Esophagus mucosa (tissue), 1 donor: ENCODE measurements around the gene GPR176. TPM values are rescaled to one million over a fixed set of nuclear protein-coding genes. Genes with fewer than 3 reads are reported as not detected.

Experiments
- ATAC-seq: fragments of 200-7000 bp; cut with Tn5 transposase; one replicate; pipeline ENCODE4 v1.9.1; 2020
- total RNA-seq: library from RNA; stranded (reverse); gene quantifications from one replicate; pipeline ENCODE4 v1.2.4, GENCODE V29; 2023
- donor health status: DM: yes; HTN: yes; CAD: no.

Gene GPR176
- total RNA-seq, 1 donor from 2014 or later, result 0.40 TPM

DNA sequence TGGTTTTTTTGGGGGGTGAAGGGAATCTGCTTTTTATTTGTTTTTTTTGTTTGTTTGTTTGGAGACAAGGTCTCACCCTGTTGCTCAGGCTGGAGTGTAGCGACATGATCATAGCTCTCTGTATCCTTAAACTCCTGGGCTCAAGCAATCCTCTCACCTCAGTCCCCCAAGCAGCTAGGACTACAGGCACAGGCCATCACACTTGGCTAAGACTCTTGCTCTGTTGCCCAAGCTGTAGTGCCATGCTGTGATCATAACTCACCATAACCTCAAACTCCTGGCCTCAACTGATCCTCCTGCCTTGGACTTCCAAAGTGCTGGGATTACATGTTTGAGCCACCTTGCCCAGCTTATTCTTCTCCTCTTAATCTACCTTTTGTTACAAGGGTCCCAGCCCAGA lies 31.8 kb downstream of the GPR176 start:
- ATAC-seq, result no peak

DNA sequence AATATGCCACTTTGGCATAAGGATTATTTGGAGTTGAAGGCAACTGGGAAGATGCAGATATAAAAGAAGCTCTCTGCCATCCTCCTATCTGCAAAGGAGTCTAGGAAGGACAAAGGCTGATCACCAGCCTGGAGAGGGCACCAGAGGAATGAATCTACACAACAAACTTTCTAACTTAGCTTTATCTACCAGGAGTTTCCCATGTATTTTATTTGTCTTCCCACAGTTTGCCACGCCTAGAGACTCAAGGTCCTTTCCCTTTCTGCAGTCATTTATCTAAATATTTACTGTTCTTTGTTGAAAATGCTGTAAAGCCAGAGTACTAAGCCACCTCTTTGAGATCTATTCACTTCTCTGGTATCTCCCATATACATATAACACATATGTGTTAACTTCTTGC lies 32.2 kb downstream of the GPR176 start:
- peak; percentile 55 for ATAC-seq

DNA sequence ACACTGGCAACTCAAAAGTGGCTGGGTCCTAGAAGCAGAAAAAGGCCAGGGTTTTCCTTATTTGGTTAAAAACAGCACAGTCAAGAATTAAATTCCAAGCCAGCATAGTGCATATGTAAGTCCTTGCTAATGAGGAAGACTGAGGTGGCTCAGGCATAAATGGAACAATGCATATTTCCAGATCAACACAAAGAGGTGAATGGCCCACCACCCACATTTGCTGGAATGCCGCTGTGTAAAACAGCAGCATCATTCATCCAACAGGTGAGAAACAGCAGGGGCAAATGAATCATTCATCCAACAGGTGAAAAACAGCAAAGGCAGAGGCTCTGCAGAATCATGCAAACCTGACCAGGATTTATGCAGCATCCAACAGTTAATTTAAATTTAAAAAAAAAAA lies 32.9 kb downstream of the GPR176 start:
- ATAC-seq, result no peak

DNA sequence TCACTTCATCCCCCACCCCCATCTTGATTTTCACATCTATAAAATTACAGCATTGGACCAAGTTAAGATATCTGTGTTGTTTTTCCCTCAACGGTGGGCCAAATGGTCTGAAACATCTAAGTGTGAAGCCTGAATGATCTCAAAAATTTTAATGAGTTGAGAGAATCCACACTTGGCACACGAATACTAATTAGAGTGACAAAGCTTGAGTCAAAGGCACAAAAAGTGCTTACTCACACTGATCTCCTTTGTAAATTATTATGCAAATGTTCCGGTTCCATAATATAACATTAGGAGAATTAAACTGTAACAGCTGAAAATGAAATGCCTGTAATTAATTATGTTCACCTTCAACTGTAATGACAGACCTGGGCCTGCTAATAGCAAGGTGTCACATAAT lies 33.6 kb downstream of the GPR176 start:
- no peak for ATAC-seq

DNA sequence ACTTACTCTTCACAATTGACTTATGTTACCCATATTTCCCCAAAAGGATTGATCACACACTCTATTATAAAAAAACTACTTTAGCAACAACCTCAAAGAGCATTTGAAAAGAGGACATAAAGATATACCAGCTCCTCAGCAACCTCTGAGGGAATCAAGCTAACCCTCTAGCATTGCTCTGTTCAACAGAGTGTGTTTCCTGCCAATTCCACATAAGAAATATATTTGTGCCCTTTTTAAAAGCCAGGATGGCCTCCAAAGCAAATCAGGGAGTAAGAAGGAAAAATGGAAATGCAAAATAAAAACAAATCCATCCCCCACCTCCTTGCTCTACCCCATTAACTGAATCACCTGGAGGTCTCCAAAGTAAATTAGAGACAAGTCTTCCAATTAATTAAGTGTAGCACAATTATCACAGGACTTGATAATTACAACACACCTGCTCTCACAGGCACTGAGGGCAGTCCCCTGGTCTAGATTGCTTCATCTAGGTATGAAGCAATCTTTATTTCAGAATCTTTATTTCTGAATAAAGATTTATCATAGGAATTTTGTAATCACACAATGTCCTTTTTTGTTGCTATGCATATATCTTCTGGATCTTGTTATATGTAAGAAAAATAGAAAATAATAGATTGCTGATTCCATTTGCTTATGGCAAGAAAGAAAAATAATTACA lies 34.8 kb downstream of the GPR176 start:
- no peak for ATAC-seq

DNA sequence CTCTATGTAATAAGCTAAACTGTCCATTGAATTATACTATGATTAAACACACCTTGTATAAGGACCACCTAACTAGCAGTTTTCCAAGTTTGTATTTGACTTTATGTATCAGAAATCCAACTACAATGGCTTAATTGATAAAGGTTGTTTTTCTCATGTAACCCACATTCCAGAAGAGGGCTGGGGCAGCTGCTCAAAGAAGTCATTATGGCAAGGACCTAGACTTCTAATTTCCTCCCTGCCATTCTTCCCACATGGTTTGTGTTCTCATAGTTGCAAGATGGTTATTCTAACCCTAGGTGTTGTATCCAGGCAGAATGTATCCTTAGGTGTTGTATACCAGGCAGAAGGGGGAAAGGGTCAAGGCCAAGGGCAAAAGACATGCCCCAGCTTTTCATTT lies 35.7 kb downstream of the GPR176 start:
- ATAC-seq, result no peak

DNA sequence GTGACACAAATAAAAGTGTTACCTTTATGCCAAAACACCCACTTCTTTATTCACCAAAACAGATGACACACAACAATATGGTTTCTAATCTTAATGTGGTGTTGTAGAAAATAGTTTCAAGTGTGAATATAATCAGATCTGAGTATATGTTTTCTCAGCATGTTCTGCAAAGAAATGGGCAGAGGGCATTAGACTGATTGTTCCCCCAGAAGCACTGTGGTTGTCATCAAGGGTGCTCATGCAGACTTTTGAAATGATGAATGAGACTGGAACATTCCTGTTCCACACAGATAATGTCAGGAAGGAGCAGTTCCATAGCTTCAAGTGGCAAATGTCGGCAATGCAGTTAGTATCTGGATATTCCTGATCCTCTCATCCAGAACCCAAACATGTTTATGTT lies 37.5 kb downstream of the GPR176 start:
- no peak for ATAC-seq

DNA sequence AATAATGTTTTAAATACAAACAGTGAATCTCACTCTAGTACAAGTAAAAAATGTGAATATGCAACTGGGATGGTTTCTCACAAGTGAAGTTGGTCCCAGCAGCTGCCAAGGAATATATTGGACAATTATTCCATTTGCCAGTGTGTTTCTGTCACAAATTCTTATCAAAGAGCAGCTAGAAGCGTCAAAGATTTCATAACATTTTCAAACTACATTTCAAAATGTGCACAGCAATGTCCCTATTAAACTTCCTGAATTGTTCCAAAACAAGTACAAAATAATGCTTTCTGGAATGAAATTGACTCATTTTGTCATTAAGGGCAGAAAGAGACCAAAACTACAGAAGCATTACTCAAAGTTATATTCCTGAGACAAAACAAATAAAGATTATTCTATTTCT lies 38.3 kb downstream of the GPR176 start:
- no peak for ATAC-seq

DNA sequence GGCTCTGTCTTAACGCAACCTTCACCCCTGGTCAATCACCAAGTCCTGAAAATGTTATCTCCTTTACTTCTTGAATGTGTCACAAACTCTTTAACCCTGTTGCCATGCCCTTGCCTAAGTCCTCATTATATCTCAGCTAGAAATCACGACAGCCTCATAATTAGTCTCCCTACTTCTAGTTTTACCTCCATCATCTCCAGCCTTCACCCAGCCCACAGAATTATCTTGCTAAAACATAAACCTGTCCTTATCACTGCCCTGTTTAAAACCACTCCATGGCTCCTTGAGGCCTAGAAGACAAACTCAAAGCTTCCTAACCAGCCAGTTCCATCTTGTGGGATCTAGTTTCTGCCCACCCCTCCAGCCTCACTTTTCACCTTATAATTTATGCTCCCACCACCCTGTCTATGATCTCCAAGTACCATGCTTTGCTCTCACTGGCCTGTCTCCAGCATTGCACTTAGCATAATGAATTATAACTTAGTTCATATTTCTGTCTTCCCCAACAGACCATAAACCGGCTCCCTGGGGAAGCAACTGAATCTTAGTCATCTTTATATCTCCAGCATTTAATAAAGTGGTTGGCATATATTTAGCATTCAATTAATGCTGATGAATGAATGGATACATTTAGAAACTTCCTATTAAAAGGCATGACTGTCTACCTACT lies 39.2 kb downstream of the GPR176 start:
- ATAC-seq, result no peak

DNA sequence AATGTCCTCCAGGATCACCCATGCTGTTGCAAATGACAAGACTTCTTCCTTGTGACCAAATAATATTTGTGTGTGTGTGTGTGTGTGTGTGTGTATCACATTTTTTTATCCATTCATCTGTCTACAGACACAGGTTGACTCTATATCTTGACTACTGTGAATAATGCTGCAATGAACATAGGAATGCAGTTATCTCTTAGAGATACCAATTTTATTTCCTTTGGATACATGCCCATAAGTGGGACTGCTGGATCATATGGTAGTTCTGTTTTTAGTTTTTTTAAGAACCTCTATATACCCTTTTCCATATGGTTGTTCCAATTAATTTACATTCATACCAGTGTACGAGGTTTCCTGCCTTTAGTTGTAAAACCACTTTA lies 41.7 kb downstream of the GPR176 start:
- no peak for ATAC-seq

DNA sequence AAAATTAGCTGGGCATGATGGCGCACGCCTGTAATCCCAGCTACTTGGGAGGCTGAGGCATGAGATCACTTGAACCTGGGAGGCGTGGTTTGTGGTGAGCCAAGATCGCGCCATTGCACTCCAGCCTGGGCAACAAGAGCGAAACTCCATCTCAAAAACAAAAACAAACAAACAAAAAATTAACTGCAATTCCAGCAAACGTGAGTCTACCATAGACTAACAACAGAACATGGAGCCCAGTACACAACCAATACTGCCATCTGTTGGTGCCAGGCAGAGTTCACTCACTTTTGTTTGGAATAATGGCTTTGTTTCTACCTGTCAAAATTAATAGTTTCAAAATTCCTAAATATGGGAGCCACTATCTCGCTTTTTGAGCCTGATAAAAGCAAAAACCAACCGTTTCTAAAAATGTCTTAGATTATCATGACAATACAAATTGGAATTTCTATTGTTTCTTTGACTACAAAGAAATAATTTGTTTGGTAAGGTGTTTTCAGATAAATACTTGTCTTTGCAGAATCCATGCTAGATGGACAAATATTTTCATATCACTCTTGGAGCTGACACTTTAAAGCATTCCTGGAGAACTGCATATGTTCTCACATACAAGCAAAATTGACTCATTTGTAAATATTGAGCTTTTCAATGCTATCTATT lies 45.0 kb downstream of the GPR176 start:
- peak; percentile 55 for ATAC-seq

DNA sequence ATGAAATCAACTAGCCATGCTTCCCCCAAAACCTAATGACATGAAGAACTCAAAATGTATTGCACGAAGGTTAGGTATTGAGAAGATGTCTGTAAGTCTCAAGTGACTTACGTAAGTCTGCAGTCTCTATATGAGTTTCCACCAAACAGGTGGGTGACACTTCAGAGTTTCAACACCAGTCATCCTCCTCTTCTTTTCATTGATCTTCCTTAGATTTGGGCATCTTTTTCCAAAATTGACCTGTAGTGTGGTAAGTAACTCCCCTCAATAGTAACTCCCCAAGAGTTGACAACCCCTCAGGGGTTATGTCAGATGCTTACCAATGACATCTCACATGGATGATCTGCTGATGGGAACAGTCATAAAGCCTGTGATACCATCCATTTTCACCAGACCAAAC lies 46.1 kb downstream of the GPR176 start:
- no peak for ATAC-seq

DNA sequence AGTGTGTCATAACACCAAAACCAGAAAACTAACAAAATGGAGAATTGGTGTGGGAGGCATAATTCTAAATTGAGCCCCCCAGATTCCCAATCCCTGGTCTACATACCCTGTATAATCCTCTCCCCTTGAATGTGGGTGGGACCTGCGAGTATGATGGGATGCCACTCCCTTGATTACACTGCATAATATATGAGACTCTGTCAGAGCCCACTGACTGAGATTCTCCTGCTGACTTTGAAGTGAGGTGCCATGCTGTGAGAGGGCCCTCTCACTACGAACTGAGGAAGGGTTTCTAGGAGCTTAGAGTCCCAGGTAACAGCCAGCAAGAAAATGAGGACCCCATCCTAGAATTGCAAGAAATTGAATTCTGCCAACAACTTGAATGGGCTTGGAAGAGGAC lies 49.5 kb downstream of the GPR176 start:
- ATAC-seq, result no peak

DNA sequence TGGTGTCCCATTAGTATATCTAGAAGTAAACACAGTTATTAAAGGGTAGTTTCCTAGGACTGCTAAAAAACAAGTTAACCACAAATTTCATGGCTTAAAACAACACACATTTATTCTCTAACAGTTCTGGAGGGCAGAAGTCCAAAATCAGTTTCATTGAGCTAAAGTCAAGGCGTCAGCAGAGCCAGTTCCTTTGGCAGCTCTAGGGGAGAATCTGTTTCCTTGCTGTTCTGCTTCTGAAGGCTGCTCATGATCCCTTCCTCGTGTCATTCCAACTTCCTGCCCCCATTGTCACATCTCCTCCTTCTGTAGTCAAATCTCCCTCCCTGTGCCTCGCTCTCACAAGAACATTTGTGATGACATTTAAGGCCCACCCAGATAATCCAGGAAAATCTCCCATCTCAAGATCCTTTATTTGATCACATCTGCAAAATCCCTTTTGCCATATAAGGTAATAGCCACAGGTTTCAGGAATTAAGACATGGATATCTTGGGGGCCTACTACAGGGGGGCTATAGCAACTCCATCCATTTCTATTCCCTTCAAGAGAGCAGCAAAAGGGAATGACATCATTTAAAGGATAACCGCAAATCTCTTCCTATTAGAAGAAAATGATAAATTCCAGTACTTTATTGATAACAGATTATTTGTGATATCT lies 50.1 kb downstream of the GPR176 start:
- no peak for ATAC-seq

DNA sequence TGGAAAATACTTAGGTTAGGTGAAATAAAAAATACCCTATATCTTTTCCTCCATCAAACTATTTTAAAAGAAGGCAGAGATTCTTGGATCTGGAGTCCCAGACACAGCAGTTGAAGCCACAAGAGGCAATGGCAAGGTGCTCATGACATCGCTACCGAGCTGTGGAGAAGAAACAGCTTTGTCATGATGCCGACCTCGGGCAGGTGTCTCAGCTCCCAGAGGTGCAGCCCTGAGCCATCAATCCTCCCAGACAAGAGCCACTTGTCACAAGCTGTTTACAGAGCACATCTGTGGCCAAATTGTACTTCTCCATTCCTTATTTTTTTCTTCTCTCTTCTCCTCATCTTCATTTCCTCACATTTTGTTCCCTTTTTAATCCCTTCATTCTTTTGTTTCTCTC lies 50.8 kb downstream of the GPR176 start:
- no peak for ATAC-seq

DNA sequence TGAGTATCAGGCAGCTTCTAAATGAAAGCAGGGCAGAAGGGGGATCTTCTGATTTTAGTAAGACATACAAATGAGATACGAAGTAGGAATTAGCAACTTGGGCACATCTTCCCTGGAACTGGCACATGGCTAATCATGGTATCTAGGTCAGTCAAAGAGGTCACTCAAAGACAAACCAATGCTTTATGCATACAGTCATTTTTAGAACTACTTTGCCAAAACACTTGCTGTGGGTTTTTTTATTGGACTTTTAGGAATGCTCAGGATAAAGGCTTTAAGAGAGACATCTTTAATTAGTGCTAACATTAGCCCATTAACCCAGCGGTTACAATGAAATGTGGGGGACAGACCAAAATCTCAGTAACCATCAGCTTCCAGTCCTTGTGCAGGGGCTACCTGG lies 51.7 kb downstream of the GPR176 start:
- no peak for ATAC-seq

DNA sequence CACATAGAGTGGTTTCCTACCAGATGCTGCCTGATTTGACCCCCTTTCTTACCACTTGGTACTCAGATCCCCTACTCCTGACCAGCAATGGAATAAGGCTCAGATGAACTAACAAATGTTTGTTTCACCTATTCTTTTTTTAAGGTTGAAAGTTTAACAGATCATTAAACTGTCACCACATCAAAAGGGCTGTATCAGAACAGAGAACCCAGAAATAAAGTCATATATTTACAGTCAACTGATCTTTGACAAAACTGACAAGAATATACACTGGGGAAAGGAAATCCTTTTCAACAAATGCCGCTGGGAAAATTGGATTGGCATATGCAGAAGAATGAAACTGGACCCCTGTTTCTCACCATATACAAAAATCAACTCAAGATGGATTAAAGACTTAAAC lies 56.0 kb downstream of the GPR176 start:
- no peak for ATAC-seq

DNA sequence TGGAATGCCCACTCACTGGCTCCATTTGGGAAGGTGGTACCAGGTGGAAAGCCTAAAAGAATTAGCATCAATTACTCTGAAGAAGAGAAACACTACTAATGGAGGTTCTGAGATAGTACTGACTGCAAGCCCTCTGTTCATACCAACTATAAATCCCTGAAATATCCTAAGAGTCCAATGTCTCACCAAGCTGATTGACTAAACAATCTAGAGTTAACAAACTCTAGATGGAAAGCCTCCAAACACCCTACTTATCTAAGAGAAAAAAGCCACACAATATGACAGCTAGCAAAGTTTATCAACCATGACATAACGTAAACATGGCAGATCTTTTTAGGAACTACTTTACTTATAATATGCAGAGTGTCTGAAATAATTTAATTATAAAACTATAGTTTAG lies 59.2 kb downstream of the GPR176 start:
- ATAC-seq, result no peak

DNA sequence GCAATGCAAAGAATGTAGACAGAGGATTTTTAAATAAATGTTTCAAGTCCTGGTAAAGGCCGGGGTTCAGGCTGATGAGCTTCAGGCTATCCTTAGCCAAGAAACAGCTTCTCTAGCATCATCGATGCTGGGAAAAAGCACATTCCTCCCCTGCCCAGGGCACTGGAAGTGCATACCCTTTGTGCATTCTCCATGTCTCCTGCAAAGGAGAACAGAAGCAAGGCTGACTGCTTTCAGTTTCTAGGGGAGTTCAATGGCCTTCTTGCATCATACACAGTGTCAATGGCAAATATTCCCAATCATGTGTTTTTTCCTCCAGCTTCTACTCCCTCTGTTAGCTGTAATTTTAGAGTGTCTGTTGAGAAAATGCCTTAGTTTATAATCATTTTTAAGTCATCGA lies 59.9 kb downstream of the GPR176 start:
- no peak for ATAC-seq

DNA sequence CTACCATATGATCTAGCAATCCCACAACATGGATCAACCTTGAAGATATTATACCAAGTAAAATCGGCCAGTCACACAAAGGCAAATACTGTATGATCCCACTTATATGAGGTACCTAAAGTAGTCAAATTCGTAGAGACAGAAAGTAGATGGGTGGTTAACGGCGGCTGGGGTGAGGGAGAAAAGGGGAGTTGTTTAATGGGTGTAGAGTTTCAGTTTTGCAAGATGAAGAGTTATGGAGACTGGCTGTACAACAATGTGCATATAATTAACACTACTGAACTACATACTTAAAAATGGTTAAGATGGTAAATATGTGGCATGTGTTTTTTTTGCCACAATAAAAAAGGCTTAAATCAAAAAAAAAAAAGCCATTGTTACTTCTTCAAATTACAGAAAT lies 60.4 kb downstream of the GPR176 start:
- no peak for ATAC-seq

DNA sequence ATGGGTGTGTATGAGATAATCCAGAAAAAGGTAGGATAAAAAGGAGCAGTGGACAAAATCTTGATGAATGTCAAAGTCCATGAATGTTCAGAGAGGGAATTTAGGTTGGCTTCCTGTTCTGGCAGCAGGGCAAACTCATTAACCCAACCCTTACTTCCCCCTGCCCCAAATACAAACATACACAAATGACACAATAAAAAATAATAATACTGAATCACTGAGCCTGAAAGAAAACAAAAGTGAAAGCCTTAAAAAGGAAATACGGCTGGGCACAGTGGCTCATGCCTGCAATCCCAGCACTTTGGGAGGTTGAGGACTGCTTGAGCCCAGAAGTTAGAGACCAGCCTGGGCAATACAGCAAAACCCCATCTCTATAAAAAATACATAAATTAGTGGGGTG lies 62.9 kb downstream of the GPR176 start:
- ATAC-seq, result no peak

DNA sequence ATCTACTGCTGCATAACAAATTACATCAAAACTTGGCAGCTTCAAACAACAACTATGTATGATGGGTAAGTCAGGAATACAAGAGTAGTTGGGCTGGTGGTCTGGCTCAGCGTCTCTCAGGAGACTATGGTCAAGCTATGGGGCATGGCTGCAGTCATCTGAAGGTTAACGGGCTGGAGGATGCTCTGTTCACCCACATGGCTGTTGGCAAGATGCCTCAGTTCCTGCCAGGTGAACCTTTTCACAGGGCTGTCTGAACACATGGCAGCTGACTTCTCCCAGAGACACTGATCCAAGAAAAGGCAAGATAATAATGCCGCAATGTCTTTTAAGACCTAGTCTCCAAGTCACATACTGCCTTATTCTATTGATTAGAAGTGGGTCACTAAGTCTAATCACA lies 63.7 kb downstream of the GPR176 start:
- ATAC-seq, result no peak

DNA sequence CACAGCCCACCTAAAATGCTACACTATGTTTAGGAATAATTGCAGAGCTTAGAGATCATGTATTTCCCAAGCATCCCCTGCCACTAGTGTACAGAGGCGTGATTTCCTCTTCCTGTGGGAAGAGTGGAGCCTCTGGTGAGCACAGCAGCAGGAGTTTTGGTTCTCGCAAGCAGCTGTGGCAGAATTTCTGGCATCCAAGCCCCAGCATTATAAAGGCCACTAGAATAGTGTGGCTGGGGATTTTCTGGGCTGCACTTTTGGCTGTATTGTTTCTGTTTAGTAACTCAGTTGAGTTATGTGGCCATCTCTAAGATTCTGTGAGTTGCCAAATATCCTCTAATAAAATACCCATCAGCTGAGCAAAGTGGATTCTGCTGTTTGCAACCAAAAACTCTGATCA lies 64.7 kb downstream of the GPR176 start:
- ATAC-seq, result no peak

DNA sequence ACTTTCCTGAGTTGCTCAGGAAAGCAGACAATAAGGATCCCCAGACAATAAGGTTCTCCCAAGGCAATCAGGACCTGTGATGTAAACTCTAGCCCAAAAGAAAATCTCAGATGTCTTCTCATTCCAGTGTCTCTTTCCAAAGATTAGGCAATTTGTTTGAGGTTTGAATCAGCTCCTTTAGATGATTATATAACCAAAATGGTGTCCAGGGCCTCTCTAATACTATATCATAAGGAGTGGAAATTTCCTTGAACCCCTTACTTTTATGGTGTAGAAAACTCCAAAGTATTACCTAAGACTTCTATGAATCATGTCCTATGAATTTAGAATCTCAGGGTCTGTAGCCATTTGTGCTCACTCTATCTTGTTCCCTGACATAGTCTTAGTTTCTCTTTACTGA lies 65.9 kb downstream of the GPR176 start:
- no peak for ATAC-seq
